Tibial artery (tissue), 4 donors: Measurements from ENCODE around the gene PCGF5.

Experiments used
- DNase-seq, 2 donors: peaks; one replicate each; pipeline ENCODE4 v3.0.0-alpha.2; 2019
- H3K27ac ChIP-seq, 2 donors: fragments of 200-600 bp; sonication (generic) in 1 of 2; 1 replicate in 1 of 2; 2 replicates in 1 of 2; pipeline ENCODE4 v1.5.1; 2018 to 2019; ENCODE audit warnings: mild to moderate bottlenecking in 1 of 2
- H3K27me3 ChIP-seq, 2 donors: fragments of 200-600 bp; sonication (generic) in 1 of 2; one replicate each; pipeline versions ENCODE4 v1.5.1 to v1.6.0; 2016 to 2019
- H3K36me3 ChIP-seq, 3 donors: fragments of 200-600 bp; sonication (generic) in 2 of 3; one replicate each; pipeline ENCODE4 v1.5.1; 2016 to 2019; ENCODE audit warnings: mild to moderate bottlenecking in 2 of 3
- H3K4me1 ChIP-seq, 4 donors: fragments of 200-600 bp; sonication (generic) in 2 of 4; 1 replicate in 3 of 4; 2 replicates in 1 of 4; pipeline ENCODE4 v1.5.1; 2016 to 2019
- H3K4me3 ChIP-seq, 2 donors: fragments of 200-600 bp; sonication (generic) in 1 of 2; 1 replicate in 1 of 2; 2 replicates in 1 of 2; pipeline ENCODE4 v1.5.1; 2018 to 2019; ENCODE audit warnings: mild to moderate bottlenecking in 2 of 2
- H3K9me3 ChIP-seq, 3 donors: fragments of 200-600 bp; sonication (generic) in 1 of 3; one replicate each; pipeline ENCODE4 v1.5.1; 2016 to 2019
- CTCF ChIP-seq, 2 experiments: fragments of 200-600 bp in 1 of 2; fragments of 450-650 bp in 1 of 2; IDR thresholded peaks; one replicate each; pipeline ENCODE4 v1.5.1; 2017 to 2019; ENCODE audit warnings: antibody characterized with exemption in 2 of 2, mild to moderate bottlenecking in 1 of 2, moderate library complexity in 1 of 2
- intact Hi-C: fragments of 100-400 bp; cut with DNase I; formaldehyde crosslinking; loops from one replicate; pipeline ENCODE4 v1.15.0; 2023; ENCODE audit warnings: low total_unique reads

The PCGF5 gene

GRCh38 chr10:91211675-91212074 is 8.8 kb upstream of the PCGF5 start:
- Histone ChIP-seq H3K27ac (no peak overlapping the region), H3K36me3 (no peaks in the 10 kb centered on the region), H3K9me3 (no peaks in the 10 kb centered on the region), H3K4me1 (peaks cover 0 to 66% (median 4%) of the 10 kb centered on the region in 4 donors), H3K27me3 (no peaks in the 10 kb centered on the region), H3K4me3 (no peak overlapping the region)
- TF ChIP-seq CTCF (IDR thresholded peaks at IDR 0.05): no peak
- no peak for DNase-seq
- intact Hi-C loops: no loop called here

- no peak for TF ChIP-seq CTCF (IDR thresholded peaks at IDR 0.05)
Measured at GRCh38 chr10:91214911-91215310, 5.6 kb upstream of the PCGF5 start.

GRCh38 chr10:91215384-91215783 is 5.1 kb upstream of the PCGF5 start:
- Histone ChIP-seq H3K36me3 (no peaks in the 10 kb centered on the region), H3K4me3 (no peak overlapping the region), H3K27ac (no peak overlapping the region), H3K27me3 (no peaks in the 10 kb centered on the region), H3K9me3 (no peaks in the 10 kb centered on the region), H3K4me1 (peaks cover 0 to 59% (median 6%) of the 10 kb centered on the region in 4 donors)
- intact Hi-C loops: no loop called here
- TF ChIP-seq CTCF (IDR thresholded peaks at IDR 0.05): no peak
- no peak for DNase-seq

More at GRCh38 chr10:91214911-91215310, 5.6 kb upstream of the PCGF5 start:
- H3K36me3 ChIP-seq: no peaks in the 10 kb centered on the region
- H3K4me1 ChIP-seq: peaks cover 0 to 57% (median 4%) of the 10 kb centered on the region in 4 donors
- no peaks in the 10 kb centered on the region for H3K9me3 ChIP-seq
- H3K4me3 ChIP-seq: no peak overlapping the region
- no peaks in the 10 kb centered on the region for H3K27me3 ChIP-seq
- DNase-seq: no peak
- intact Hi-C loops: no loop called here
- no peak overlapping the region for H3K27ac ChIP-seq

GRCh38 chr10:91219371-91220193 is 881 bp upstream of the PCGF5 start:
- Histone ChIP-seq H3K27me3 (no peaks in the 10 kb centered on the region), H3K4me3 (peak overlapping the region; percentile 89 to 92), H3K36me3 (no peaks in the 10 kb centered on the region), H3K4me1 (peaks cover 0 to 67% (median 26%) of the 10 kb centered on the region in 4 donors), H3K9me3 (no peaks in the 10 kb centered on the region), H3K27ac (peak overlapping the region; percentile 69 to 87)
- TF ChIP-seq CTCF (IDR thresholded peaks at IDR 0.05): no peak
- no peak for DNase-seq
- intact Hi-C loops: loop anchor here (10.0 kb wide), 1 partner anchor 55 kb away; no protein-coding TSS in a partner anchor

- intact Hi-C loops: loop anchor here (10.0 kb wide), 1 partner anchor 56 kb away; no protein-coding TSS in a partner anchor
- H3K4me1 ChIP-seq: peaks cover 0 to 68% (median 28%) of the 10 kb centered on the region in 4 donors
- no peaks in the 10 kb centered on the region for H3K9me3 ChIP-seq
- no peaks in the 10 kb centered on the region for H3K36me3 ChIP-seq
- peak overlapping the region; percentile 89 to 92 for H3K4me3 ChIP-seq
- no peak for TF ChIP-seq CTCF (IDR thresholded peaks at IDR 0.05)
- peak overlapping the region; percentile 87 to 91 for H3K27ac ChIP-seq
- peak in 1 of 2 donors; percentile 66 for DNase-seq
- no peaks in the 10 kb centered on the region for H3K27me3 ChIP-seq
Measured at GRCh38 chr10:91220954-91221675, 652 bp downstream of the PCGF5 start.
